ENCODE data around the gene PCSK4. TPM values are rescaled to one million over a fixed set of nuclear protein-coding genes. Genes with fewer than 3 reads are reported as not detected.

PCSK4 gene
- total RNA-seq, 1 experiment from 2014 or later: 11.1 TPM

DNA sequence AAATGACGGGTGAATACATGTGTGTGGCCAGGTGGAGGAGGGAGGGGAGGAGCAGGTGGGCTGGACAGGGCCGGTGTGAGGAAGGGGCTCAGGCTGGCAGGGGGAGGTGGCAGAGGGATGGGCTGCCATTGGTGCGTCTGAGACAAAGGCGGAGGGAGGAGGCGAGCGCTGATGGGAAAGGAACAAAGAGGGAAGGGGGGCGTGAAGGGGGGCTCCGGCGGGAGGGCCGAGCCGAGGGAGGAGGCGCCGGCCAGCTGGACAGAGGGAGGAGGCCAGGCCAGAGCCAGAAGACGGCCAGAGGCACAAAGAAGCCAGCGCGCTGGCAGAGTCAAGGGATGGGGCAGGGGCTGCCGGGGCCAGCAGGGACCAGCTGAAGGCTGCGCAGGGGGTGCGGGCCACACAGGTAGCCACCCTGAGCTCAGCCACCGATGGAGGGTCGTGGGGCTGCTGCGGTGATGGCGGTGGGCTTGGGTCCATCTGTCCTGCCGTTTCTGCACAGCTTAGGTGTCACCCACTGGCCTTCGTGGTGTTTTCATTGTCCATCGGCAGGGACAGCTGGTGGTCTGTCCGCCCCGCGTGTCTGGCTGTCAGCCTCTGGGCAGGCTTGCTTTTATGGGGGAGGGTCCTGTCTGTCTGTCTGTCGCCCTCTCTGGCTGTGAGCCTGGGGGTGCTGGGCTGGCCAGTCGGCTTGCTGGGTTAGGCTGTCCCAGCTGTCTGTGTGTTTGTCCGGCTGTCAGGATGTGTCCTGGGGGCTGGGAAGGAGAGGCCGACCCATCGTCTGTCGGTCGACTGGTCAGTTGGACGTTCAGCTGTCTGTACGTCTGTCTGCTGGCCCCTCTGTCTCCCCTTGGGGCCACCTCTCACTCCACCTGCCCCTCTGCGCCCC lies 38.0 kb downstream of the PCSK4 start:
- H3K9ac ChIP-seq (ENCODE audit: low read length): no peak overlapping the region
- ChIA-PET RAD21 (ENCODE audit: low non-redundant PET in 1 of 2, low total read pairs in 2 of 2, uncharacterized antibody in 2 of 2, unreplicated experiment in 2 of 2) (no interaction called here), POLR2A (no interaction called here), CTCF (interaction anchor here (0.7 to 0.9 kb wide), 2 partner anchors 10 to 15 kb away, joined by 3 to 4 read pairs; no protein-coding TSS in a partner anchor)
- peaks cover 23 to 36% of the 10 kb centered on the region in 2 experiments for H3K4me1 ChIP-seq (ENCODE audit: control insufficient read depth in 1 of 2, insufficient read depth in 2 of 2, low read length in 2 of 2)
- no peaks in the 10 kb centered on the region for H3K9me3 ChIP-seq (ENCODE audit: control insufficient read depth in 1 of 2, insufficient read depth in 1 of 2, low read depth in 1 of 2, low read length in 2 of 2)
- H3K4me2 ChIP-seq (ENCODE audit: low read length): no peak overlapping the region
- TF ChIP-seq REST (IDR thresholded peaks at IDR 0.05; ENCODE audit: low read depth) (no peak), SIN3A (IDR thresholded peaks at IDR 0.05; ENCODE audit: low read depth) (no peak), SRF (IDR thresholded peaks at IDR 0.05; ENCODE audit: low read depth) (no peak), TCF7L2 (IDR thresholded peaks at IDR 0.05; ENCODE audit: borderline replicate concordance, extremely low read depth, insufficient read depth, insufficient read length) (no peak), ZFX (IDR thresholded peaks at IDR 0.05) (no peak), ELF1 (IDR thresholded peaks at IDR 0.05; ENCODE audit: borderline replicate concordance, low read depth) (no peak), EGR1 (IDR thresholded peaks at IDR 0.05; ENCODE audit: low read depth) (no peak), EZH2 (IDR thresholded peaks at IDR 0.05) (no peak), EZH2phosphoT487 (IDR thresholded peaks at IDR 0.05; ENCODE audit: borderline replicate concordance) (no peak), SP1 (IDR thresholded peaks at IDR 0.05; ENCODE audit: low read depth) (no peak), CTCF (IDR thresholded peaks at IDR 0.05 in 2 of 3, conservative IDR thresholded peaks at IDR 0.05 in 1 of 3; ENCODE audit: borderline replicate concordance in 1 of 3, insufficient read depth in 1 of 3, low read depth in 2 of 3, low read length in 2 of 3) (no peak), RAD21 (IDR thresholded peaks at IDR 0.05; ENCODE audit: low read depth) (no peak), YY1 (IDR thresholded peaks at IDR 0.05; ENCODE audit: extremely low read depth, insufficient replicate concordance, low read depth, low read length) (no peak), CEBPB (IDR thresholded peaks at IDR 0.05; ENCODE audit: low read depth) (no peak)
- TF ChIP-seq, protein P1, sequence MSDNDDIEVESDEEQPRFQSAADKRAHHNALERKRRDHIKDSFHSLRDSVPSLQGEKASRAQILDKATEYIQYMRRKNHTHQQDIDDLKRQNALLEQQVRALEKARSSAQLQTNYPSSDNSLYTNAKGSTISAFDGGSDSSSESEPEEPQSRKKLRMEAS (IDR thresholded peaks at IDR 0.05): no peak
- no peaks in the 10 kb centered on the region for H4K20me1 ChIP-seq (ENCODE audit: insufficient read depth)
- intact Hi-C loops (cut with micrococcal nuclease): no loop called here
- no peak overlapping the region for H3K4me3 ChIP-seq (replicated peaks in 1 of 2; ENCODE audit: low read depth in 1 of 2, low read length in 2 of 2)
- BruUV-seq (replicated peaks): no TSS peak
- no peaks in the 10 kb centered on the region for H3K36me3 ChIP-seq (ENCODE audit: control insufficient read depth in 1 of 2, insufficient read depth in 2 of 2, low read length in 2 of 2)
- no peak overlapping the region for H2AFZ ChIP-seq (ENCODE audit: low read depth, low read length, poor library complexity, severe bottlenecking)
- H3K27ac ChIP-seq (ENCODE audit: low read depth, low read length): no peak overlapping the region
- H3K9me2 ChIP-seq (ENCODE audit: insufficient read depth): no peaks in the 10 kb centered on the region
- DNase-seq (ENCODE audit: low read depth, low spot score): no peak
- no peaks in the 10 kb centered on the region for H3K79me2 ChIP-seq (ENCODE audit: insufficient read depth, low read length)
- H3K27me3 ChIP-seq (ENCODE audit: insufficient read depth, low read length): no peaks in the 10 kb centered on the region; the same call in 1 of the 2 replicates
- ATAC-seq: no peak
